NCI-H774 (cell line): ENCODE measurements around the gene PHKB.

ENCODE experiments used
- DNase-seq: peaks from one replicate; lab custom pipeline; 2025; lab: John Stamatoyannopoulos, UW

Gene PHKB

DNA sequence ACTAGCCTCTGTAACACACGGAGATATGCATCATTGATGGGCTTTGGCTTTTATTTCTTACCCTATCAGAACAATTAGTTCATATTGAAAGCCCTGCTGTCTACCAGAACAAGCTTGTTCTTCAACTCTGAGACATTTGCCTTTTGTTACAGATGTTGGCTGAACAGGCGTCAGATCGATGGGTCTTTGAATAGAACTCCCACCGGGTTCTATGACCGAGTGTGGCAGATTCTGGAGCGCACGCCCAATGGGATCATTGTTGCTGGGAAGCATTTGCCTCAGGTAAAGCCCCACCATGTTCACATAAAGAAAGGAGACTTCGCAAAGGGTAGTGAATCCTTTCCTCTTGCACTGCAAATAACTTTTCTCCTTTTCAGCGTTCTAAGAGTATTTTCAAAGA is 232.1 kb downstream of the PHKB start:
- no peak for DNase-seq

GRCh38 chr16:47694543-47694942 is 233.4 kb downstream of the PHKB start:
- DNase-seq = no peak

DNA sequence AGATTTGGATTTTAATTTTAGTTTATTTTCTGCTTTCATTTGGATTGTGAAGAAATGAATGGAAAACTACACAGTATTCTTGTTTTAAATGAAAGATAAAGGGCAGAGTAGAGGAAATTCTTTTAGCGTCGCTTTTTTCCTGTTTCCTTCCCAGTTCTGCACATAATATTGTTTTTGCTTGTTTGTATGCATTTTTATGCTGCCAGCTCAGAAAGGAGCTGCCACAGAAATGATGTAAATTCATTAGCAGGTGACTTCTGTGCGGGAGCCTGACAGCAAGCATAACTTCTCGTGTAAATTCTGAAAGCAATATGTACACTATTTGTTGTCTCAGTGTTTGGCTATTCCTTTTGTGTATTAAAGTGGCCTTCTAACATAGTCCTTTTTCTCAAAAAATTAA is 234.6 kb downstream of the PHKB start:
- DNase-seq = no peak

DNA sequence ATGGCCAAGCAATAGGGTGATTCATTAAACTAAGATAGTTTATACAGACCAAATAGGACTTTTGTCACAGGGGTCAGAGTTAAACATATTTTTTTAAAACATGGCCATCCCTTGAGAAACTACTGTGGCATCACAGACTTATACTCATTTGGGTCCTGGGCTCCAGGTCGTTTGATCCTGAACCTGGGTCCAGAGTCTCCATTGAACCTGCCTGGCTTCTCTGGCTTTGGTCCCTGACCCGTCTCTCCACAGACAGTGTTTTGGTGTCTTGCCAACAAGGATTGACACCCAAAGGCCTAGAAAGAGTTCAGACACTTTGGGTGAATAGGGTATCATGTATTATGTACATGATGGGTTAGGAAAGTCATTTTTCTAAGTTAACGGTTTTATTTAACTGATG is 236.7 kb downstream of the PHKB start:
- no peak for DNase-seq

- DNase-seq = no peak
These were observed 238.0 kb downstream of the PHKB start for GRCh38 chr16:47699106-47699505.

GRCh38 chr16:47700857-47701587 is 239.9 kb downstream of the PHKB start:
- DNase-seq = no peak

- DNase-seq = no peak
These were observed 244.1 kb downstream of the PHKB start for GRCh38 chr16:47705266-47705665.

DNA sequence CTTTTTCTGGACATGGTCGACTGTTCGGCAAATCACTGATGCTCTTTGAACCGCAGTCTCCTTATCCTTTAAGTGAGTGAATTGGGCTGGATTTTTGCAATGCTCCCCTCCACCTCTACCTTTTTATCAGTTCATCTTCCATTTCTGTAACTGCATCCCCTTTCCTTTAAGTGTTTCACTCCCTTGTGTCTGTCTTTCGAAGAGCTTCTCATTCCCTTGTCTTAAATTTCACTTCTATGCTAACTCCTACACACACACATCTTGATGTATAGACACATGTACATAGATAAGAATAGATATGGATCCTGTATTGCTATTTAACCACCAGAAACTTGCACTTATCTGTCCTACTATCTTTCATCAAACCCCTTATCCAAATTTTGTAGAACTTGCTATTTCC is 250.7 kb downstream of the PHKB start:
- no peak for DNase-seq

- DNase-seq = no peak
These were observed 251.4 kb downstream of the PHKB start for GRCh38 chr16:47712276-47713224.

GRCh38 chr16:47713225-47713595 is 252.1 kb downstream of the PHKB start:
- DNase-seq = no peak

DNA sequence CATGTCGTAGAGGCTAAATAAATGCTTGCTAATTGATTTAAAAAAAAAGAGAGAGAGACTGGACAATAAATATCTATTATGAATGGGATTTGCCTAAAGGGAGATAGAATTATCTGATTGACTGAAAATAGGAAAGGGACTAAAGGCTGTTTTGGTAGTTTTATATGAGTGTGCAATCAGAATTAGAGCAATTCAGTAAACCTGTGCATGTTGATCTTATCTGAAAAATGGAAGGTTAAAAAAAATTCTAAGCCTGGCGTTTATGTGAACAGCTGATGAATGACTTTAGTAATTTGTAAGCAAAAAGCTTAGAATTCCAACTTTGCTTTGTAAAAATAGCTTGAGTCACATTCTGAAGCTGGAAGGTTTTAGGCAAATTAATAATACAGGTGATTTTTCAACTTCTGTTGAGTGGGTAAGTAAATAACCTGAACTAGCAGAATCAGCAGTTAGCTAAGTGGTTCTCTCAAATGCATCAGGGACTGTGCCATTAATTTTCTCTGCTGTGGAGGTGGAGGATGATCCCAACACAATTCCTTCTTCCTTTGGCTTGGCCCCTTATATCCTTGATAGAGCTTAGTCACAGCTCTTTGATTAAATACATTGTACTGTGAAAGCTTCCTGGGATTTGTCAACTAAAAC is 254.4 kb downstream of the PHKB start:
- DNase-seq = no peak

- DNase-seq = no peak
These were observed 255.4 kb downstream of the PHKB start for GRCh38 chr16:47716571-47716970.

DNA sequence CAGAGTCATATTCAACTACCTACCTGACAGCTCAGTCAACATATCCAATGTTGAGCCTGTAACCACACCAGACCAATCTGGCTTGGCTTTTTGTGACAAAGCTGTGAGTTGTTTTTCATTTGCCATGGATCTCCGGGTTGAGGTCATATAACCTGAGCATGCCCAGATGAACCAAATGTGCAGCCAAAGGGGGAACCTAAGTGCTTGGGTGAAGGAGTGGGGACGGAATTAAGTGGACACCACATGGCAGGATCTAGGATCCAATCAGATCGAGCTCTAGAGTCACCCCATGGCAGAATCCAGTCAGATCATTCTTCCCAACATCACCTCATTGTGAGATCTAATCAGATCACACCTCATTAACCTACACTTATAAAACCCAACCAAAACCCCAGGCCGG is 258.6 kb downstream of the PHKB start:
- DNase-seq = no peak

GRCh38 chr16:47721006-47721637 is 260.0 kb downstream of the PHKB start:
- DNase-seq = no peak

GRCh38 chr16:47722046-47722445 is 260.9 kb downstream of the PHKB start:
- no peak for DNase-seq

DNA sequence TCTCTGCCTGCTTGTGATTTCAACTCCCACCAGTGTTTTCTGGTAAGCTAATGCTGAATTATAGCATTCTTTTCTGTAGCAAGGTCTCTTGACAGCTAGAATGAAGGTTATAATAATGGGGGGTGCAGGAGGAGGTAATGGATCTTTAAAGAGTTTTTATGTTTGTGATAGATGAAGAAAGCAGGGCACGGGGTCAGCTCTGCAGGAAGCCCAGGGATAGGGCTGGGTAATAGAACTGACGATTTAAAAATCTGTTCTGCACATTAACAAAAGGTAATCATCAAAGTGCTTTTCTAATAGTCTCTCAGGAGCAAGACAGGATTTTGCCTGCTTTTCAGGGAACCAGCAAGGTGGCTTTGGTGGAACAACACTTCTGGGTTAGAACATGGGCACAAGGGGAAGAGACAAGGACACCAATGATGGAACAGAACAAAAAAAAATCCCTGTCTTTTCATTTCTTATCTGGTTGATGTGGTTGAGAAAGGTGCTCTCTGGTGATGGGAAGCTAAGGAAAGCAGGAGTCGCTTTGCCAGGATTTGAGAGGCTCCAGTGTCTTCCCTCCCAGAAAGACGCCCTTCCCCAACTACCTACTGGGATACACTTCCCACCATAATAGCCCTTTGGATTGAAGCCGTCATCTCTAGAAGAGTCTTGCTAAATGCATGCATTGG is 263.1 kb downstream of the PHKB start:
- DNase-seq = no peak

GRCh38 chr16:47725188-47725695 is 264.1 kb downstream of the PHKB start:
- no peak for DNase-seq

- no peak for DNase-seq
These were observed 265.0 kb downstream of the PHKB start for GRCh38 chr16:47726031-47726675.

- no peak for DNase-seq
These were observed 266.0 kb downstream of the PHKB start for GRCh38 chr16:47727131-47727530.

DNA sequence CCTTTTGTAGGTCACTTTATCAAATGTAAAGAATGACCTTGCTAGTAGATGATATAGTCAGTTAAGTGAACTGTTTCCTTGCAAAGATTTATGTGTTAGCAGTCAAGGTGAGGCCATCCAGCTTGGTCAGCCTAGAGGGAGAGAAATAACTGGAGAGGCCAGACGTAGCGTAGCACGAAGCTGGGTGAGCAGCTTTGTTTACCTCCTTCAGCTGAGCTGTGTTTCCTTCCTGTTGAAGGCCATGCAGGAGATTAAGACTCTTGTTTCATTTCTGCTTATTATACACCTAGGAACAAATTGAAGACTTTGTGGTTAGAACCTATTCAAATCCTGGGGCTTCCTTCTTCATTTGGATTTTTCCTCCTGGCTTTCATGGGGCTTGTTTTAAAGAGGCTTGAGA is 267.1 kb downstream of the PHKB start:
- DNase-seq = no peak

DNA sequence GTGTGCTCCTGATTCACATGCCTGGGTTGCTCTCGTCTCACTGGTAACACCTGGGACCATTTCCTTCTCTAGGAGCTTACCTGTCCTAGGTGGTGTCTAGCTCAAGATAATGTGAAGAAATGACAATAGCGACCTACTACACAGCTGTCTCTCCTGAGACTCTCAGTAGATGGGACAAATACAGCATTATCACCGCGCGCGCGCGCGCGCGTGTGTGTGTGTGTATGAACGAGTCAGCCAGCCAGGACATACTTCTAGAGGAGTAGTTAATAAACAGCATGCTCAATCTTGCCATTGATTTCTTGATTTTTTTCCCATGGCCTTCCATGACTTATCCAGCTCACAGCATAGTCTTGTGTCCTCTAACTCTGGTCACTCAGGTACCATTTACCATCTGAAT is 268.6 kb downstream of the PHKB start:
- no peak for DNase-seq
